ENCODE data around the gene TLCD3B.

Gene TLCD3B

DNA sequence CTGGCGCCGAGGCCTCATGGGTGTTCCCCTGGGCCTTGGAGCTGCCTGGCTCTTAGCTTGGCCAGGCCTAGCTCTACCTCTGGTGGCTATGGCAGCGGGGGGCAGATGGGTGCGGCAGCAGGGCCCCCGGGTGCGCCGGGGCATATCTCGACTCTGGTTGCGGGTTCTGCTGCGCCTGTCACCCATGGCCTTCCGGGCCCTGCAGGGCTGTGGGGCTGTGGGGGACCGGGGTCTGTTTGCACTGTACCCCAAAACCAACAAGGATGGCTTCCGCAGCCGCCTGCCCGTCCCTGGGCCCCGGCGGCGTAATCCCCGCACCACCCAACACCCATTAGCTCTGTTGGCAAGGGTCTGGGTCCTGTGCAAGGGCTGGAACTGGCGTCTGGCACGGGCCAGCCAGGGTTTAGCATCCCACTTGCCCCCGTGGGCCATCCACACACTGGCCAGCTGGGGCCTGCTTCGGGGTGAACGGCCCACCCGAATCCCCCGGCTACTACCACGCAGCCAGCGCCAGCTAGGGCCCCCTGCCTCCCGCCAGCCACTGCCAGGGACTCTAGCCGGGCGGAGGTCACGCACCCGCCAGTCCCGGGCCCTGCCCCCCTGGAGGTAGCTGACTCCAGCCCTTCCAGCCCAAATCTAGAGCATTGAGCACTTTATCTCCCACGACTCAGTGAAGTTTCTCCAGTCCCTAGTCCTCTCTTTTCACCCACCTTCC lies 43.5 kb downstream of the TLCD3B start:
- DNase-seq, result no peak

GRCh38 chr16:29986931-29987330 lies 44.1 kb downstream of the TLCD3B start:
- no peak for DNase-seq

DNA sequence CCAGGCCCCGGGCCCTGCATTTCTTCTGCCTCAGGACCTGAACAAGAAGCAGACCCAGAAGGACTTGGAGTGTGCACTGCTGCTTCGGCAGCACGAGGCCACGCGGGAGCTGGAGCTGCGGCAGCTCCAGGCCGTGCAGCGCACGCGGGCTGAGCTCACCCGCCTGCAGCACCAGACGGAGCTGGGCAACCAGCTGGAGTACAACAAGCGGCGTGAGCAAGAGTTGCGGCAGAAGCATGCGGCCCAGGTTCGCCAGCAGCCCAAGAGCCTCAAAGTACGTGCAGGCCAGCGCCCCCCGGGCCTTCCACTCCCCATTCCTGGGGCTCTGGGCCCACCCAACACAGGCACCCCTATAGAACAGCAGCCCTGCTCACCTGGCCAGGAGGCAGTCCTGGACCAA lies 44.8 kb downstream of the TLCD3B start:
- DNase-seq, result no peak

DNA sequence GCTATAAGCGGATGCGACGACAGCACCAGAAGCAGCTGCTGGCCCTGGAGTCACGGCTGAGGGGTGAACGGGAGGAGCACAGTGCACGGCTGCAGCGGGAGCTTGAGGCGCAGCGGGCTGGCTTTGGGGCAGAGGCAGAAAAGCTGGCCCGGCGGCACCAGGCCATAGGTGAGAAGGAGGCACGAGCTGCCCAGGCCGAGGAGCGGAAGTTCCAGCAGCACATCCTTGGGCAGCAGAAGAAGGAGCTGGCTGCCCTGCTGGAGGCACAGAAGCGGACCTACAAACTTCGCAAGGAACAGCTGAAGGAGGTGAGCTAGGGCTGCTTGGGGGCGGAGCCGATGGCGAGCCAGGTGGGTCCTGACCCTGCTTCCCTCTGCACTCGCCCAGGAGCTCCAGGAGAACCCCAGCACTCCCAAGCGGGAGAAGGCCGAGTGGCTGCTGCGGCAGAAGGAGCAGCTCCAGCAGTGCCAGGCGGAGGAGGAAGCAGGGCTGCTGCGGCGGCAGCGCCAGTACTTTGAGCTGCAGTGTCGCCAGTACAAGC lies 45.7 kb downstream of the TLCD3B start:
- DNase-seq, result no peak

GRCh38 chr16:29984764-29985147 lies 46.3 kb downstream of the TLCD3B start:
- no peak for DNase-seq

DNA sequence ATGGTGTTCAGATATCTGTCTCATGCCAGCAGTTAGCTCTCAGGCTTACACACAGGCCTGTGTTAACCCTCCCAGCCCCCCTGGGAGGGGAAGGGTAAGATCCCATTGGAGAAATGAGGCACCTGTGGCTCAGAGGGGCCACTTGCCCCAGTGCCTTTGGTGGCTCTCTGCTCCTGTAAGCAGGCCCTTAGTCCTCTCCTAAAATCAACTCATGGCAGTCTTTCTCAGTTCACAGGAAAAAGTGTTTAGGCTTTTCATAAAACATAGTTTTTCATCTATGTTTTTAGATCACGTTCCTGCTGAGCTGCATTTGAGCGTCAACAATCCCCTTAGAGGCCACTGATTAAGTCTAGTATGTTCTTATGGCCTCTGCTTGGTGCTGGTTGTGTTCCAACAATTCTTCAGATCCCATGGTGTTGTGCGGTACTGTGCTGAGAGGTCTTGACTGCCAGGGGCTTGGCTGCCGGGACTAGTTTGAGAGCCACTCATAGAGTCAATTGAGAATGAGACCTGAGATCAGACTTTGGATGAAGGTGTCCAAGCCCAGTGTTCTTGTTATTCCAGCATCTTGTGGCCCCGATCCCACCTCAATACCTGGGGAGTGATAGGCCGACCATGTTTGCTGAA lies 46.8 kb downstream of the TLCD3B start:
- no peak for DNase-seq

DNA sequence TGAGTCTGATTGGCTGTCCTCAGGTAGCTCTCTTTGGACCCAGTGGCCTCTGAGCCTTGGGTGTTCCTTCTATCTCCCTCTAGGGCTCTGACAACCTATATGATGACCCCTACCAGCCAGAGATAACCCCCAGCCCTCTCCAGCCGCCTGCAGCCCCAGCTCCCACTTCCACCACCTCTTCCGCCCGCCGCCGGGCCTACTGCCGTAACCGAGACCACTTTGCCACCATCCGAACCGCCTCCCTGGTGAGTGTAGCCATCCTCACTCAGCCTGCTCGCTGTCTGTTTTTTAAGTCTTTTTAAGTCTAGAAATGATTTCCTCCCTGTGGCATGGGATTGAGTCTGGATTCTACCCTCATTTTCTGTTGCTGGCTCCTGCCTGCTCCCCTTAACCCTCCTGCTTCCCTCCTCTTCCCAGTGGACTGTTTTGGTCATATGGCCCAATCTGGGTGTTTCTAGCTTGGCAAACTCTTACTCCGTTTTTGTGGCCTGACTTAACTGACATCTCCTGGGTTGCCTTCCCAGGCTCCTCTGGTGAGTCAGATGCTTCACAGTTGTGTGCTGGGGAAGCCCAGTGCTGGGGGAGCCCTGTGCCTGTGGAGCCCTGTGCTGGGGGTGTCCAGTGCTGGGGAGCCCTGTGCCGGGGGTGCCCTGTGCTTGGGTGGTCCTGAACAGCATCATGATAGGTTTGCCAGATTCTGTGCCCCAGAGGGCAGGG lies 47.5 kb downstream of the TLCD3B start:
- no peak for DNase-seq

DNA sequence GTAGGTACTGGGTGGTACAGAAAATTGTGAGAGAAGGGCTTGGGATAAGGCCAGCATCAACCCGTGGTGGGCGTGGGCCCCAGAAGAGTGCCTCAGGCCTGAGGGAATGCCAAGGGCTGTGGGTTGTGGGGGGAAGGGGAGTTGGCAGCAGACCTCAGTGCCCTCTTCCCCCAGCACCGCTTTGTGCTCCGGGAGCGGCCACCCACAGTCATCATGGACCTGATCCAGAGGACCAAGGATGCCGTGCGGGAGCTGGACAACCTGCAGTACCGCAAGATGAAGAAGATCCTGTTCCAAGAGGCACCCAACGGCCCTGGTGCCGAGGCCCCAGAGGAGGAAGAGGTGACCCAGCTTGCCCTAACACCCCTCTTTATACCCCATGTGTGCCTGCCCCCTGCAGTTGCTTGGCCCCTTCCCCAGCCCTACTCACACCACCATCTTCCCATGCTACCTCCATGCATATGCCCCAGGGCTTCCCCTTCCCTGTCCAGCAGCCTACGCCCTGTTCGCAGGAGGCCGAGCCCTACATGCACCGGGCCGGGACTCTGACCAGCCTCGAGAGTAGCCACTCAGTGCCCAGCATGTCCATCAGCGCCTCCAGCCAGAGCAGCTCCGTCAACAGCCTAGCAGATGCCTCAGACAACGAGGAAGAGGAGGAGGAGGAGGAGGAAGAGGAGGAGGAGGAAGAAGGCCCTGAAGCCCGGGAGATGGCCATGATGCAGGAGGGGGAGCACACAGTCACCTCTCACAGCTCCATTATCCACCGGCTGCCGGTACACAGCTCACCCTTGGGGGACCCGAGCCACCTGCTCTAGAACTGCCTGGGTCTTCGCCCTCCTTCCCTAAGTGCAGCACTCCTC lies 48.3 kb downstream of the TLCD3B start:
- no peak for DNase-seq

GRCh38 chr16:29978564-29979270 lies 52.4 kb downstream of the TLCD3B start:
- no peak for DNase-seq

DNA sequence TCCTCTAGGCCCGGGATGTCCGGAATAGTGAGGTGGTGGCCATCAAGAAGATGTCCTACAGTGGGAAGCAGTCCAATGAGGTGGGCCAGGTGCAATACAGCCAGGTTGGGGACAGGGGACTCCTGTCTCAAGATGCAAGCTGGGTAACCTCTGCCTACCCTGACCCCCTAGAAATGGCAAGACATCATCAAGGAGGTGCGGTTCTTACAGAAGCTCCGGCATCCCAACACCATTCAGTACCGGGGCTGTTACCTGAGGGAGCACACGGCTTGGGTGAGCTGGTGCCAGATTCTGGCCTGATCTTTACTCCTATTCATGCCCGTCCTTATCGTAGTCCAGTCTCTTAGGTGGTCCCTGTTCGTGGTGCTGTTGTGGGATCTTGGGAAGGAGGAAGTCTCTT lies 53.0 kb downstream of the TLCD3B start:
- no peak for DNase-seq

GRCh38 chr16:29977063-29977825 lies 53.8 kb downstream of the TLCD3B start:
- no peak for DNase-seq

DNA sequence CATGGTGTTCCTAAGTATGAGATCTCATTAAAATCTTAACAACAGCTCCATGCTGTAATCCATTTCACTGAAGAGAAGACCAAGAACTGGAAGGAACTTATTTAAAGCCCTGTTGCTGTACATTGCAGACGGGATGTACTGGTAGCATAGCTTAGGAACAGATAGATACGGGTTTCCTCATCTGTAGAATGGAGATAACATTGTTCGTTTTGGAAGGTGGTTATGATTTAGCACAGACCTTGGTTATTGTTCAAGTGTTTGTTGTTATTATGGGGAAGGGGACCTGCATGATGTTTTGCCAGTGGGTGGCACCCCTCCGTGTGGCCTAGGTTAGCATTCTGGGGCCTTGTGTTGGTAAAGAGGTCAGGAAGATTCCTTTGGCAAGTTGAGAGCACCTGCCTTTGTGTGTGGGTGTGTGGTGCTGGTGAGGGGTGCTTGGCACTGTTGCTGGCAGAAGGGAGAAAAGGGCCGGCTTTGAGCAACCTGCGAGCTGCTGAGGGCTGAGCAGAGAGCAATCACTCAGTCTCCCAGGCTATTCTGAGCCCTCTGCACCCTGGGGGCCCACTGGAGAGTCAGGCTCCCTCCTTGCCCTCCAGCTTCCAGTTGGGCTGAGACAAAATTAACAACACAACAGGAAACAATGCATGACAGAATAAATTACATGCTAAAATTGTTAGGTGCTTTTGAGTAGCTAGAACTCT lies 55.1 kb downstream of the TLCD3B start:
- DNase-seq, result no peak

DNA sequence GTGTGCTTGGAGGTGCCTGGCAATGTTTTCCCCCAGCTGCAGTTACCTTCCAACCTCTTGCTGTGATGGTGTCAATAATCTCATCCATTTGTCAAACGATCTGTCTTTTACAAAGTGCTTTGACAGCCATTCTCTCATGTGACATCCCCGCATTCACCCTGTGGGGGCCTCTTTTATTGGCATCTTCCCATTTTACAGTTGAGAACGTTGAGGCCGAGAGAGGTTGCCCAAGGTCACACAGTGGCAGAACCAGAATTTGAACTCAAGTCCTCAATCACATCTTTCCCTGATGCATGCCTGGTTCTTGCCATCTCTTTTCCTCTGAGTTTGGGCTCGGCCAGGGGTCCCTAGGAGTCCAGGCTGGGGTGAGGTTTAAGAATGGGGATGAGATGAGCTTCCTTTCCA lies 55.9 kb downstream of the TLCD3B start:
- DNase-seq, result no peak
